ENCODE results near the gene DALRD3. TPM values are rescaled to one million over a fixed set of nuclear protein-coding genes. Genes with fewer than 3 reads are reported as not detected.
A peak's percentile ranks its signal among the peaks of the same experiment; 100 is the strongest.
"Not testable (repeated sequence)": the region's sequence is repeated elsewhere in the genome, so short reads cannot be mapped to it uniquely, and the experiment has no call there.

Gene DALRD3
- total RNA-seq, 2 experiments from 2014 or later, result 15.1 to 15.6 TPM

GRCh38 chr3:49013113-49013737, 5.2 kb downstream of the DALRD3 start:
- no peak overlapping the region for H3K4me3 Mint-ChIP-seq
- H3K4me1 Mint-ChIP-seq (ENCODE audit: low read depth), result peaks cover 21% of the 10 kb centered on the region
- peaks cover 48% of the 10 kb centered on the region for H3K36me3 Mint-ChIP-seq (ENCODE audit: low read depth)
- intact Hi-C loops (cut with DNase I, micrococcal nuclease), result loop anchor here in 1 of 2 experiments (5.0 kb wide), 1 partner anchor 296 kb away; the partner anchor contains the start of gene IP6K2
- POLR2A ChIA-PET, result interaction anchor here (0.6 to 2.3 kb wide), 4 partner anchors 8 to 25 kb away, joined by 3 to 13 read pairs (median 4); partner anchors contain the start of genes IMPDH2 and NDUFAF3
- Histone ChIP-seq H3K4me1 (ENCODE audit: insufficient read depth, low read length) (peaks cover 18% of the 10 kb centered on the region), H3K4me3 (ENCODE audit: low read length) (no peak overlapping the region), H3K27me3 (ENCODE audit: control insufficient read depth in 1 of 2, insufficient read depth in 2 of 2, low read length in 2 of 2) (no peaks in the 10 kb centered on the region), H3K36me3 (ENCODE audit: insufficient read depth, low read length) (peaks cover 42% of the 10 kb centered on the region), H3K27ac (ENCODE audit: low read depth in 1 of 2, low read length in 2 of 2) (no peak overlapping the region), H3K9me3 (ENCODE audit: control insufficient read depth in 1 of 2, insufficient read depth in 1 of 2, low read length in 2 of 2) (no peaks in the 10 kb centered on the region)
- no peak overlapping the region for H3K27ac Mint-ChIP-seq
- no peak for TF ChIP-seq CTCF (IDR thresholded peaks at IDR 0.05)
- no peak for DNase-seq
- no peak for ATAC-seq (ENCODE audit: poor library complexity)
- no peaks in the 10 kb centered on the region for H3K9me3 Mint-ChIP-seq
- CTCF ChIA-PET, result interaction anchor here (1.2 to 6.5 kb wide), 3 partner anchors 8 to 81 kb away, joined by 3 to 53 read pairs (median 6); partner anchors contain the start of genes P4HTM and QRICH1
- H3K27me3 Mint-ChIP-seq, result no peaks in the 10 kb centered on the region

DNA sequence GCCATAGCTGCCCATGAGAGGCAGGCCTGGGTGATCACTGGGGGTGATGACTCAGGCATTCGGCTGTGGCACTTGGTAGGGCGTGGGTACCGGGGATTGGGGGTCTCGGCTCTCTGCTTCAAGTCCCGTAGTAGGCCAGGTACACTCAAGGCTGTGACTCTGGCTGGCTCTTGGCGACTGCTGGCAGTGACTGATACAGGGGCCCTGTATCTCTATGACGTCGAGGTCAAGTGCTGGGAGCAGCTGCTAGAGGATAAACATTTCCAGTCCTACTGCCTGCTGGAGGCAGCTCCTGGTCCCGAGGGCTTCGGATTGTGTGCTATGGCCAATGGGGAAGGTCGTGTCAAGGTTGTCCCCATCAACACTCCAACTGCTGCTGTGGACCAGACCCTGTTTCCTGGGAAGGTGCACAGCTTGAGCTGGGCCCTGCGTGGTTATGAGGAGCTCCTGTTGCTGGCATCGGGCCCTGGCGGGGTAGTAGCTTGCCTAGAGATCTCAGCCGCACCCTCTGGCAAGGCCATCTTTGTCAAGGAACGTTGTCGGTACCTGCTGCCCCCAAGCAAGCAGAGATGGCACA, 5.9 kb downstream of the DALRD3 start:
- peaks cover 42% of the 10 kb centered on the region for H3K36me3 ChIP-seq (ENCODE audit: insufficient read depth, low read length)
- Mint-ChIP-seq H3K27ac (no peak overlapping the region), H3K4me1 (ENCODE audit: low read depth) (peaks cover 25% of the 10 kb centered on the region), H3K4me3 (no peak overlapping the region), H3K27me3 (no peaks in the 10 kb centered on the region), H3K9me3 (no peaks in the 10 kb centered on the region), H3K36me3 (ENCODE audit: low read depth) (peaks cover 54% of the 10 kb centered on the region)
- peaks cover 20% of the 10 kb centered on the region for H3K4me1 ChIP-seq (ENCODE audit: insufficient read depth, low read length)
- ATAC-seq (ENCODE audit: poor library complexity) (no peak), DNase-seq (no peak)
- no peaks in the 10 kb centered on the region for H3K27me3 ChIP-seq (ENCODE audit: control insufficient read depth in 1 of 2, insufficient read depth in 2 of 2, low read length in 2 of 2)
- H3K4me3 ChIP-seq (ENCODE audit: low read length), result no peak overlapping the region
- intact Hi-C loops (cut with DNase I, micrococcal nuclease), result loop anchor here in 1 of 2 experiments (5.0 kb wide), 1 partner anchor 295 kb away; the partner anchor contains the start of gene IP6K2
- TF ChIP-seq CTCF (IDR thresholded peaks at IDR 0.05), result no peak
- CTCF ChIA-PET, result interaction anchor here (0.6 to 6.5 kb wide), 4 partner anchors 9 to 50 kb away, joined by 3 to 53 read pairs (median 4); partner anchors contain the start of gene P4HTM
- POLR2A ChIA-PET, result interaction anchor here (1.2 to 2.3 kb wide), 4 partner anchors 9 to 25 kb away, joined by 3 to 13 read pairs (median 4); partner anchors contain the start of genes IMPDH2 and NDUFAF3
- H3K27ac ChIP-seq (ENCODE audit: low read depth in 1 of 2, low read length in 2 of 2), result no peak overlapping the region
- no peaks in the 10 kb centered on the region for H3K9me3 ChIP-seq (ENCODE audit: control insufficient read depth in 1 of 2, insufficient read depth in 1 of 2, low read length in 2 of 2)

DNA sequence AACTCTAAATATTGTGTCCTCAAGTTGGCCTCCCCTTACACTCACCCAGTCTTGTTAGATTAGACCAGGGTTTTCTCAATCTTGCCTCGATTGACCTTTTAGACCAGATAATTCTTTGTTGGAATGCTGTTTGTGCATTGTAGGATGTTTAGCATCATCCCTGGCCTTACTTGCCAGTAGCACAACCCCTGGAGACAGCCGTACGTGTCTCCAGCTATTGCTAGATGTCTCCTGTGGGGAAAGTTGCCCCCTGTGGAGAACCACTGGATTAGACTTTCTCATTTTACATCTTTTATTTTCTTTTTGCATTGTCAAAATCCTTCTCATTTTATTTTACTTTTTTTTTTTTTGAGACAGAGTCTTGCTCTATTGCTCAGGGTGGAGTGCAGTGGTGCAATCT, 9.0 kb downstream of the DALRD3 start:
- Histone ChIP-seq H3K4me3 (ENCODE audit: low read length) (no peak overlapping the region), H3K4me1 (ENCODE audit: insufficient read depth, low read length) (peaks cover 25% of the 10 kb centered on the region), H3K27me3 (ENCODE audit: control insufficient read depth in 1 of 2, insufficient read depth in 2 of 2, low read length in 2 of 2) (no peaks in the 10 kb centered on the region), H3K9me3 (ENCODE audit: control insufficient read depth in 1 of 2, insufficient read depth in 1 of 2, low read length in 2 of 2) (no peaks in the 10 kb centered on the region), H3K36me3 (ENCODE audit: insufficient read depth, low read length) (peaks cover 30% of the 10 kb centered on the region), H3K27ac (ENCODE audit: low read depth in 1 of 2, low read length in 2 of 2) (no peak overlapping the region)
- DNase-seq (no peak), ATAC-seq (ENCODE audit: poor library complexity) (no peak)
- Mint-ChIP-seq H3K4me1 (ENCODE audit: low read depth) (peaks cover 32% of the 10 kb centered on the region), H3K4me3 (peak overlapping the region; percentile 68), H3K27ac (peak overlapping the region; percentile 97), H3K27me3 (no peaks in the 10 kb centered on the region), H3K9me3 (no peaks in the 10 kb centered on the region), H3K36me3 (ENCODE audit: low read depth) (peaks cover 41% of the 10 kb centered on the region)
- TF ChIP-seq CTCF (IDR thresholded peaks at IDR 0.05), result no peak
- intact Hi-C loops (cut with DNase I, micrococcal nuclease), result loop anchor here in 1 of 2 experiments (5.0 kb wide), 2 partner anchors 707 to 1497 kb away; partner anchors contain the start of genes ELP6 and NME6
- CTCF ChIA-PET, result interaction anchor here (4.3 to 5.2 kb wide), 2 partner anchors 13 to 21 kb away, joined by 59 to 100 read pairs; partner anchors contain the start of genes NDUFAF3 and P4HTM
- POLR2A ChIA-PET, result interaction anchor here (0.7 to 8.0 kb wide), 4 partner anchors 12 to 1533 kb away, joined by 4 to 331 read pairs (median 103); partner anchors contain the start of genes DALRD3, IMPDH2, NDUFAF3 and P4HTM

DNA sequence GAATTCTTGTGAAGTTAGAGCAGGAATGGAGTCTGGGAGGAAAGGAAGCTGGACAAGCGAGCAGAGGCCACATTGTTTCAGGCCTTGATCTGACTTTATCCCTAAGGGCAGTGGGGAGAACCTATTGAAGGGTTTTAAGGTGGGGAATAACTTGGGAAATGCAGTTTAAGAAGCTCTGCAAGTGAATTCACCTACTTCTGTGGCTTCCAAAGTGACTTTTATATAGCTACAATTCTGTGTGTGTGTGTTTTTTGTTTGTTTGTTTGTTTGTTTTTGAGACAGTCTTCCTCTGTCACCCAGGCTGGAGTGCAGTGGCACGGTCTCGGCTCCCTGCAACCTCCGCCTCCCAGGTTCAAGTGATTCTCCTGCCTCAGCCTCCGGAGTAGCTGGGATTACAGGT, 9.8 kb downstream of the DALRD3 start:
- not testable (repeated sequence) for DNase-seq; H3K27me3 Mint-ChIP-seq; H3K9me3 ChIP-seq (ENCODE audit: control insufficient read depth in 1 of 2, insufficient read depth in 1 of 2, low read length in 2 of 2); H3K4me3 ChIP-seq (ENCODE audit: low read length); ATAC-seq (ENCODE audit: poor library complexity); H3K9me3 Mint-ChIP-seq; H3K27me3 ChIP-seq (ENCODE audit: control insufficient read depth in 1 of 2, insufficient read depth in 2 of 2, low read length in 2 of 2)
- intact Hi-C loops (cut with DNase I, micrococcal nuclease), result loop anchor here in 1 of 2 experiments (5.0 kb wide), 2 partner anchors 706 to 1496 kb away; partner anchors contain the start of genes ELP6 and NME6
- H3K36me3 Mint-ChIP-seq (ENCODE audit: low read depth), result peaks cover 33% of the 10 kb centered on the region
- ChIA-PET CTCF (interaction anchor here (2.2 to 5.2 kb wide), 3 partner anchors 14 to 85 kb away, joined by 10 to 100 read pairs (median 59); partner anchors contain the start of genes NDUFAF3, P4HTM and QRICH1), POLR2A (interaction anchor here (1.5 to 8.0 kb wide), 4 partner anchors 11 to 20 kb away, joined by 3 to 331 read pairs (median 103); partner anchors contain the start of genes DALRD3, IMPDH2, NDUFAF3 and P4HTM)
- H3K27ac ChIP-seq (ENCODE audit: low read depth in 1 of 2, low read length in 2 of 2), result peak overlapping the region; percentile 43 to 89
- peaks cover 22% of the 10 kb centered on the region for H3K36me3 ChIP-seq (ENCODE audit: insufficient read depth, low read length)
- H3K4me3 Mint-ChIP-seq, result peak overlapping the region; percentile 99
- H3K27ac Mint-ChIP-seq, result peak overlapping the region; percentile 97
- H3K4me1 Mint-ChIP-seq (ENCODE audit: low read depth), result peaks cover 32% of the 10 kb centered on the region
- peaks cover 25% of the 10 kb centered on the region for H3K4me1 ChIP-seq (ENCODE audit: insufficient read depth, low read length)
